ENCODE data around the gene YWHAB.
A peak's percentile ranks its signal among the peaks of the same experiment; 100 is the strongest.
"Not testable (repeated sequence)": the region's sequence is repeated elsewhere in the genome, so short reads cannot be mapped to it uniquely, and the experiment has no call there.

YWHAB gene

DNA sequence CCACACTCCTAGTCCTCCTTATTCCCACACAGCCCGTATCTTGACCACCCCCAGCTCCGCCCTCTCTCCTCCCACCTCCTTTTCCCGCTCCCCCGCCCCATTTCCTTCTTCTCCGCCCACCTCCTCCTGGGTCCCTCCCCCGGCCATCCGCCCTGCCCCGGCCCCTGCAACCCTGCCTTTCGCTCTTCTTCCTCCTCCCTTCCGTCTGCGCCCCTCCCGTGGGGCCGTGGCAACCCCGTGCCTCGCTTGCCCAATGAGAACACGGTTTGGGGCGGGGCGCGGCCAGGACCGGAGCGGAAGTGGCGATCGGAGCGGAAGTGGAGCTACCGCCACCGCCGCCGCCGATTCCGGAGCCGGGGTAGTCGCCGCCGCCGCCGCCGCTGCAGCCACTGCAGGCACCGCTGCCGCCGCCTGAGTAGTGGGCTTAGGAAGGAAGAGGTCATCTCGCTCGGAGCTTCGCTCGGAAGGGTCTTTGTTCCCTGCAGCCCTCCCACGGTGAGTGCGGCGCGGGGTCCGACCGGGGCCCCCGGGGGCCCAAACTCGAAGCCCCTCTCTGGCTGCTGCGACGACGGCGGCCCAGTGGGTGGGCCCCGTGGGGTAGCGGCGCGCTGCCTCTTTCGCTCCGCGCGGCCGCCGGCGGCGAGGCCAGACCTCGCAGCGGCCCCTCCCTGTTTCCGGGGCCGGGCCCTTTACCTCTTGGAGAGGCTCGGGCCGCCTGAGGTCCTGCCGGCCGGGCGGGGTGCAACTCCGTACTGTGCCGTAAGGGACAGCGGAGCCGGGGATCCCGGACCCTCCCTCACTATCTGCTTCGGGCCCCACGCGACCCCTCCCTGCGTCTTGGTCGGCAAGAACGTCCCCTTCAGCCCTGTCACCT lies at the start of gene YWHAB:
Gene YWHAB (plus strand): TSS at position 314 of the 874 bp plus-strand sequence. CDS start 15,829 bp downstream, outside the sequence.
- DNase-seq: peak; percentile 99

DNA sequence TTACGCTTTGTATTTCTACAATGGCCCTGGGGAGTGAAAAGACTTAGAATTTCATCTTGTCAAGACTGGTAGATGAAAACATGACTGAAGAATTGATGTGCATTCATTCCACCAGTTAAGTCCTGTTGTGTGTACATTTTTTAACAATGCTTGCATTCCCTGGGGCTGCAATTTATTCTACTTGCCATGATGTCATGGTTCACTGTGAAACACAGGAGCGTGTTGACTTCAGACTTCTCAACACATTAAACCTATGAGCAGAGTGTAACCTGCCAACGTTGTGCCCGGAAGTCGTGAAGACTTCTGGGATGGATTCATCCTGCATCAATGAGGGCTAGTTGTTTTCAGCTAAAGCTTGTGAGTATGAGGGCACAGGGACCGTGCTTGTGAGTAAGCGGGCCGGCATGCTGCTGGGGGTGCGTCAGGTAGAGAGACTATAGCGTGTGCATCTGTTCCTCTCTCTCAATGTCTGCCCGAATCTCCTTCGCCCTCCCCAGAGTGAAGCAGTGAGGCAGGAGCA lies 48.8 kb upstream of the YWHAB start:
- no peak for DNase-seq

DNA sequence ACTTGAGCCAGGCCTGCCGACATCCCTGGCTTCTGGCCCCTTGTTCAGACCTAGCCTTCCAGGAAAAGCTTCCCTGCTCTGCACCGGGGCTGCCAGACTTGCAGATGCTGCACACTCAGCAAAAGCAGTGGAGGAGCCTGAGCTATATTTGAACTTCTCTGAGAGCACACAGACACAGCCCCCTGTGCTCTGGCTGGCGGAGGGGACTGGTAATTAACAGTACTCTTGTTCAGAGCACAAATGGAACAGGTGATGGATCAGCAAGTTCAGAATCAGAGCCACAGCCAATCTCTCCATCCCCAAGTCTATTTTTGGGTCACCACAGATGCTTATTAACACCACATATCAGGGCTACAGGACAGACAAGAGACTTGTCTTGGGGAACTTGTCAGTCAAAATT lies 47.6 kb upstream of the YWHAB start:
- DNase-seq: no peak

DNA sequence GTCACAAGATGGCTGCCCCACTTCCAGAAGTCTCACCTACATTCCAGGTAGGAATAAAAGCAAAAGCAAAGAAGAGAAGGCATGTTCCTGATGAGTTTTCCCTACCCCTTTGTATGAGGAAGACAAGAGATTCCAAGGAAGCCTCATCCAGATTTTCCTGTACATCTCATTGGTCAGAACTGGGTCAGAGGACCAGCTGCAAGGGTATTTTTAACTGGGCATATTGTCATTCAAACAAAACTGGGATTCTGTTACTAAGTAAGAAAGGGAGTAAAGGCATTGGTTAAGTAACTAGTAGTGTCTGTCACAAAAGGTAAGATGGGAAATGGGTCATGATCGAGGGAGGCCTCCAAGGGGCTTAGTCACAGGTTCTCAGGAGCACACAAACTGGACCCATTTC lies 47.0 kb upstream of the YWHAB start:
- no peak for DNase-seq

DNA sequence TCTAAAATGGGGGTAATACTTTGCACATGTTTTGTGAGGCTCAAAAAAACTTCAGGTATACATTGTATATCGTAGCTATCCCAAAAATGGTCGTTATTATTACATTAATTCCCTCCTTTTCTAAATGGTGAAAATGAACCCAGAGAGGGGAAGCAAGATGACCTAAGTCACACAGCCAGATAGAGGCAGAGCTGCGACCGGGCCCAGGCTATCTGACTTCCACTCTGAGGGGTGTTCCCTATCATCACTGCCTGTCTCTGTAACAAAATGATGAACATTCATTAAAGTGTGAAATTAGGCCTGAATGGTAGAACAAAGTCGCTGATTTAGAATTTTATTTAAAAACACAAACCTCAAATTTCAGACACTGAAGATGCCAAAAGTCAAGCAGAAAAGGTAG lies 46.0 kb upstream of the YWHAB start:
- no peak for DNase-seq

DNA sequence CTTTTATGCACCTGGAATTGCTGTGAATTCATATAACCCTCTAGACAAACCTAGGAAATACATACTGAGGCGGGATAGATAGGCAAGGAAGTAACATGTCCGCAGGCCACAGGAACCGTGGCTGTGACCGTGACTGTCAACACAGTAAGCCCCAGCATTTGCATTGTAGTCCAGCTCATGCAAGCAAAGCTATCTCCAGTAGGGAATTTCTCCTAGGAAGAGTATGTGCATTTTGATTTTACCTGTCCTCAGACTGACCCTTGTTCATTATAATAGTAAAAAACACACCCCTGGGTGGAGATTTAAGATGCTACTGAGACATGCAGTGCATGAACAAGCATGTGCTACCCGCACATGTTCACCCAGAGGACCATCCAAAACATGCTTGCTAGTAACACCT lies 44.7 kb upstream of the YWHAB start:
- DNase-seq: no peak

DNA sequence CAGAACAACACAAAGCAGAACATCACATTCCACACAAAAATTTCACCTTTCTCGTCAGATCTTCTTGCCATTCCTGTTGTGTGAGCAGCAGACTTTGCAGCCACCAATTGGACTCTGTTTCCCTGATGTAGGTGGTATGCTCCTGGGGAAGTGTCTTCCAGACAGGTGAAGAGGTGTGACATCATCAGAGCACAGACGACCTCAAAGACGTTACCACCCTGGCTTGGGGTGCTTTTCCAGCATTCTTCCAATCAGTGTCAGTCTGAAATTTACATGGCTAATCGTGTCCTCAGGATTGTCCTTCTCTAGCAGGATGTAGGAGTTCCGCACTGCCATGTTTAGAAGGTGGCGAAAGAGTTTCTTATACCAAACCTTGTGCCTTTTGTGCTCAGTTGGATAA lies 43.5 kb upstream of the YWHAB start:
- DNase-seq: no peak

DNA sequence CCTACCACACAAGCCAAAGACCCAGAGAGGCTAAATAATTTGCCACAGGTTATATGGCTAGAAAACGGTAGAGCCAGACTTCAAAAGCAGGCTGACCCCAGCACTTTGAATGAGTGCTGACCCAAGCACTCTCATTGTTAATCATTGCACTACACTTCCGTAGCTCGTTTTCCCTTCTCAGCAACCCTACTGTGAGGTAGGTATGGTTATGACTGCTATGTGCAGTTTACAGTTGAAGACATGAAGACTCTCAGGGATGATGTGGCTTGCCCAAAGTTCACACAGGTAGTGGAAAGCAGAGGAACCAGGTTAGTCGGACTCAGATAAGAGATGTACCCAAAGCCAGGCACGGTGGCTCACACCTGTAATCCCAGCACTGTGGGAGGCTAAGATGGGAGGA lies 41.6 kb upstream of the YWHAB start:
- peak; percentile 60 for DNase-seq

DNA sequence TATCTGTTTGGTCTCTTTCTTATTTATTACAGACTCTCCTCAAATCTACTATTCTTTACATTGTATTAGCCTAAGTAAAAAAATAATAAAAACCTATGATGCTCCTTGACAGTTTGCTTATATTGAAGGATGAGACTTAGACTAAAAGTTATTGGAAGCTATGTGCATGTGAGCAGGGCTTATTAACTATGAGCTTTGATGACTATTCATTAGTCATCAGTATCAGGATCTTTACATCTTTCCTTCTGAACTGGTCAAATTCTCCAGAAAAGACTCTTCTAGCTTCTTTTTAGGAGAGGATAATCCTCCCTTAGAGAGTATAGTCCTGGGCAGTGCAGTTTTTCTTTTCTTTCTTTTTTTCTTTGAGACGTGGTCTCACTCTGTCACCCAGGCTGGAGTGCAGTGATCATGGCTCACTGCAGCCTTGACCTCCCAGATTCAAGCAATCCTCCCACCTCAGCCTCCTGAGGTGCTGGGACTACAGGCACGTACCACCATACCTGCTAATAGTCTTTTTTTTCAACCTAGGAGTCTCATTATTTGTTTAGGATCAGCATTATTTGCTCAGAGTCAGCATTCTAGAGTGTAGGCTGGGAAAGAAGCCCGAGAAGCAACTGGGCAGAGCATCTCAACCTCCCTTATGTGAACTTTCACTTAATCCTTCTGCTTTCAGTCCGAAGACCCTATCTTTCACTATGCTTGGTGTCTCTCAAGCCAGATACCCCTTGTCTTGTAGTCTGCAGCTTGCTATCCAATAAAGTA lies 37.1 kb upstream of the YWHAB start:
- no peak for DNase-seq

DNA sequence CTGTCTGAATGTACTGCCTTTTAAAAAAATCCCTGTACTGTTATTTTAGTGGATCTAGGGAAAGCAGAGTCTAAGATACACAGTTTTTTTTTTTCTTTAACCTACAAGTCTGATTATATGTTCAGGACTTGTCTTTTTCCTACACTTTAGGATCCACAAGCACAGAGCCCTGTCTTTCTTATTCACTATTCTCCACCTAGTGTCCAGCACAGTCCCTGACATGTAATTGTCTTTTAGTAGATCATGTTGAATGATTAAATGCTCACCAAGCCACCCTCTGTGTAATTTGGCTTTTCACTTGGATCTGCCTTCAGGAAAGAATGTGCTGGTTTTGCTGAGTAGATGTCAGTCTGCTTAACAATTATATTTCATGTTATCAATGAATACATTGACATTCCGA lies 35.8 kb upstream of the YWHAB start:
- DNase-seq: no peak

DNA sequence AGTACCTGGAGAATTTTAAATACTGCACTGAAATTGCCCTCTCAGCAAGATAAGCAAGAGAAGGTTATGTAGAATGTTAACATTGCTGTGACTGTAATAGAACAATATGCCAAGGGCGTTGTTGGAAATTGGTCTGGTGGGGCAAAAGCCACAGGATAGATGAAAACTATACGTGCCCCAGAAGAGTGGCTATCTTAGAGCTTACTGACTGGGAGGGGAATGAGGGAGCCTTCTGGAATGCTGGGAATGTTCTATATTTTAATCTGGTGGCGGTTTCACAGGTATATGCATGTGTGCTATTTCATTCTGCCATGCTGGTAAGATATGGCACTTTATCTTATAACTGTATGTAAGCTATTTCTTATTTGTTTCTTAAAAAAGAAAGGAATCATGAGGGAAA lies 35.2 kb upstream of the YWHAB start:
- no peak for DNase-seq

DNA sequence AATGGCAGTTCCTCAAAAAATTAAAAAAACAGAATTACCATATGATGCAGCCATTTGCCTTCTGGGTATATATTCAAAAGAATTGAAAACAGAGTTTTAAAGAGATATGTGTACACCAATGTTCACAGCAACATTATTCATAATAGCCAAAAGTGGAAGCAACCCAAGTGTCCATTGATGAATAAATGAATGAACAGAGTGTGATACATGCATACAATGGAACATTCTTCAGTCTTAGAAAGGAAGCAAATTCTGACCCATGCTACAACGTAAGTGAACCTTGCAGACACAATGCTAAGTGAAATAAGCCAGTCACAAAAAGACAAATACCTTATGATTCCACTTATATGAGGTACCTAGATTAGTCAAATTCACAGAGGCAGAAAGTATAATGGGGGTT lies 34.7 kb upstream of the YWHAB start:
- no peak for DNase-seq

DNA sequence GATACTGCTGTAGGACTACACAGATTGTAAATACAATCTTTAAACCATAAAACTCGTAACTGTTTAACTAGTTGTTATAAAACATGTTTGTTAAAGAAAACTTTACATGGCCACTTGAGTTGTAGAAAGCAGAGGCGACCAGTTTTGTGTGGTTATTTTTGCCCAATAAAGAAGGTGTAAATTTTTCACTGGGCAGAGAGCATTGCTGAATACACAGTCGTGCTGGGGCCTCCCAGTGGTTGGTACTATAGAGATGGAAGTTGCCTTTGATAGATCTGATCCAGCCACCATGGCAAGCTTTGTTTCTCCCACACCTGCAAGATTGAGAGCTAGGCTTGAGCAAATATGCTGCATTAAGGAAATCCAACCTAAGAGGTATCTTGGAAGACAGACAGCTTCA lies 34.0 kb upstream of the YWHAB start:
- DNase-seq: no peak

DNA sequence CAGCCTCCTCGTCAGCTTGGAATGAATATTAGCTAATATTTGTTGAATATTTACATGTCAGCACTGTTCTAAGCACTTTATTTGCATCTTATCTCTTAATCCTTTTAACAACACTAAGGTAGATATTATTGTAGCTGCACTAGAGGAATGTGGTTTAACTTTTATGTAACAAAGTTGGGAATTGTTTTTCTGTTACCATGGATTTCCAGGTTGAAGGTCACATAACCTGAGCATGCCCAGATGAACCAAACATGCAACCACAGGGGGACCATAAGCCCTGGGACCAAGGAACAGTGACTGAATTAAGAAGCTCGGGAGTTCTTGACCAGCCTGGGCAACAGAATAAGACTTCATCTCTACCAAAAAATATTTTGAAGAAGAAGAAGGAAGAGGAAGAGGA lies 29.1 kb upstream of the YWHAB start:
- no peak for DNase-seq

DNA sequence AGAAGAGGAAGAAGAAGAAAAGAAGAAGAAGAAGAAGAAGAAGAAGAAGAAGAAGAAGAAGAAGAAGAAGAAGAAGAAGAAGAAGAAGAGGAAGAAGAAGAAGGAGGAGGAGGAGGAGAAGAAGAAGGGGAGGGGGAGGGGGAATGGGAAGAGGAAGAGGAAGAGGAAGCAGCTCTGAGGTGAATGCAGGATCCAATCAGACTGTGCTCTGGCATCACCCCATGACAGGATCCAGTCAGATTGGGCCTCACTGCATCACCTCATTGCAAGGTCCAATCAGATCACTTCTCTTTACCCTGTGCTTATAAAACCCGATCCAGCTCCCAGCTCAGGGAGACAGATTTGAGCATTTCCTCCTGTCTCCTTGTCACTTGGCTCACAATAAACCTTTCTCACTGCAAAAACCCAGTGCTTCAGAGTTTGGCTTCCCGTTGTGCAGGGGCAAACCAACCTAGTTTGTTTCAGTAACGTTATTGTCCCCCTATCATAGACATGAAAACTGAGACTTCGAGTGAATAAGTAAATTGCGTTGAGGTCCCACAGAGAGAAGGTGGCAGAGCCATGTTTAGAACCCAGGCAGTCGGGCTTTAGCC lies 28.6 kb upstream of the YWHAB start:
- DNase-seq: no peak

DNA sequence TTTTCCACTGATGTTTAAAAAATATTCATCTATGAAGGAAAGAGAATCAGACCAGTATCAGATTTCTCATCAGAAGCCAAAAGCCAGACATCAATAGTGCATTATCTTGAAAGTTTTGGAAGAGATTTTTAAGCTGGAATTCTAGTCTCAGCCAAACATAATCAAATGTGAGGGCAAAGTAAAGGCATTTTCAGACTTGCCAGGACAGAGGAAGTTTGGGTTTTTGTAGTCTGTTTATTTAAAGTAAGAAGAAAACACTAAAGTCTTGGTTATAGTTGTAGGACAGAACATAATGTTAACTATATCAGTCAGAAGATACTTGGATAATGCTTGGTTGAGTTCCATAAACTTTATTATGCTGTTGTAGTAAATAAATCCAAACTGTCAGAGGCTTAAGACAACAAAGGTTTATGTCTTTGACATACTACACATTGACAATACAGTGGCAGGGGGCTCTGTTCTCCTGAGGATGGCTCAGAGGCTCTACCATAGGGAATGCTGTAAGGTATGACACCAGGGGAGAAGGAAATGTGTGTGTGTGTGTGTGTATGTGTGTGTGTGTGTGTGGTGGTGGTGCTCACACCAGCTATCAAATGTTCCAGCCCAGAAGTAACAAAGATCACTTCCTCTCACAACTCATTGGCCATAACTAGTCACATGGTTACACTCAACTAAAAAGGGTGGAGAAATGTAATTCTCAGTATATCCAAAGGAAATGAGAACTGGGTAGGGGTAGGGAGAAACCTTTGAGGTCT lies 26.7 kb upstream of the YWHAB start:
- no peak for DNase-seq

DNA sequence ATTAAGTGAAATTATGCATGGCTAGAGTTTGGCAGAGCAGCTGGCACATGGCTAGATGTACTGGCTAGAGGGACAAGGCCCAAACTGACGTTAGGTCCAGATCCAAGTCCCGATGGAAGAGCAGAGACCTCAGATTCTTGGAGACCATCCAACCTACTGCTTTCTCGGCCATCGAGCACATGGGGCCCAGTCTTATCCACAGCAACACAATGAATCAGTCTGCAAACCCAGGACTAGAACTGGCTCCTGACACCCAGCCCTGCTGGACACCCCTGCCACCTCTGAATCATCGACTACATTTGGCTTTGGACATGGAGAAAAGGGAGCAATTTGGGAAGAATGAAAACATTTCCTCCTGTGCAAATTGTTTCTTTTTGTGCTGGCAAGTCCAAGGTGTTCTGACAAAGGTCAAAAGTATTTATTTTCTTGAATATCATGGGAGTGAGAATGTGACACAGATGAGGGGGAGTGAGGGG lies 23.9 kb upstream of the YWHAB start:
- DNase-seq: no peak

DNA sequence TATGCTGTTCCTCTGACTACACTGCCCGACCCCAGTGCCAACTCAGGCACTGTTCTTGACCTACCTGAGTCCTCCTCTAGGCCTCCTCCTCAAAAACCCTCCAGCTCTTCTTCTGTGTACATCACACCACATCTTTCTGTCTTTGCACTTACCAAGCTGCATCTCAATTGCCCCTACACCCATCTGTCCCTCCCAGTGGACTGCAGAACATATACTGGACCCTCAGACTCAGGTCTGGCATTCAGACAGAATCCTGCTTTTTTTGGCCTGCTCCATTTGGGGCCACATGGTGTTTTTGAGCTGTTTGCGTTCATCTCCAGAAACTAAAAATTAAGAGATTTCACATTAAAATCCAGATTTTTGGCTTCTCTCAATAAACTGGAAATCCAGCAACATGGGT lies 23.2 kb upstream of the YWHAB start:
- no peak for DNase-seq

DNA sequence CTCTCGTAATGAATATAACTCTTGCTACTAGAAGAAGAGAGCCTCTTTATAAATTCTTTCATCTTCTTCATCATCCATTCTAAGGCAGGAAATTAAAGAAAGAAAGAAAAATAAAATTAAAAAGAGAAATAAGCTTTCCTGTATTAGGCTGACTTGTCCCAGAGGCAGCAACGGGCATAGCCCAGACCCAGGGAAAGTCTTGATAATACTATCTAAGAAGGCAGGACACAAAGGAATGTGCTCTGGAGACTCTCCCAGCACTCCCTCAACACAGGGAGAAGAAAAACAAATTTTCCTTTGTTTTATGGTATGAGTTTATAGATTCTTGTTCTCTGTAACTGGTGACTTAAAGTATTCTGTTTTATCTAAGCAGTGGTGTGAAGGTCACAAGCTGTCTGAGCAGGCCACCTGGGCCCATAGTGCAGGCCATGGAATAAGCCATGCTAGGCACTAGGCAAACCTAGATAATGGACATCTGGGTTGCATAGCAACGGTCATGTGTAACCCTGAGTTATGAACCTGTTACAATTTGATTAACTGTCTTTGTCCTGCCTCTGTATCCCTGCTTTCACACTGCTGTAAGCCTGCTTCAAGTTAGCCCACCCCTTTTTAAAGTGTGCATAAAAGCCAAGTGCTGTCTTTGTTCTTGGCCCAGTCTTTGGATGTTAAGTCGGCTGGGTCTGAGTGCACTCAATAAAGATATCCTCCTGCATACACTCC lies 22.0 kb upstream of the YWHAB start:
- not testable (repeated sequence) for DNase-seq

DNA sequence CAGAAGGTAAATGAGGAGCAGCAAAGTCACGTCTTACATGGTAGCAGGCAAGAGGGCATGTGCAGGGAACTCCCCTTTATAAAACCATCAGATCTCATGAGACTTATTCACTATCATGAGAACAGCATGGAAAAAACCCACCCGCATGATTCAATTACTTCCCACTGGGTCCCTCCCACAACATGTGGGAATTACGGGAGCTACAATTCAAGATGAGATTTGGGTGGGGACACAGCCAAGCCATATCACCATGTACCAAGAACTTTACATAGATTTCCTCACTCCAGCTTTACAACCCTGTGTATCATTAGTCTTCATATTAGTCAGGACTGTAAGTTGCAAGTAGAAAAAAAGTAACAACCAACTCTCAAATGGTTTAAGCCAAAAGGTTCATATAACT lies 21.0 kb upstream of the YWHAB start:
- not testable (repeated sequence) for DNase-seq

DNA sequence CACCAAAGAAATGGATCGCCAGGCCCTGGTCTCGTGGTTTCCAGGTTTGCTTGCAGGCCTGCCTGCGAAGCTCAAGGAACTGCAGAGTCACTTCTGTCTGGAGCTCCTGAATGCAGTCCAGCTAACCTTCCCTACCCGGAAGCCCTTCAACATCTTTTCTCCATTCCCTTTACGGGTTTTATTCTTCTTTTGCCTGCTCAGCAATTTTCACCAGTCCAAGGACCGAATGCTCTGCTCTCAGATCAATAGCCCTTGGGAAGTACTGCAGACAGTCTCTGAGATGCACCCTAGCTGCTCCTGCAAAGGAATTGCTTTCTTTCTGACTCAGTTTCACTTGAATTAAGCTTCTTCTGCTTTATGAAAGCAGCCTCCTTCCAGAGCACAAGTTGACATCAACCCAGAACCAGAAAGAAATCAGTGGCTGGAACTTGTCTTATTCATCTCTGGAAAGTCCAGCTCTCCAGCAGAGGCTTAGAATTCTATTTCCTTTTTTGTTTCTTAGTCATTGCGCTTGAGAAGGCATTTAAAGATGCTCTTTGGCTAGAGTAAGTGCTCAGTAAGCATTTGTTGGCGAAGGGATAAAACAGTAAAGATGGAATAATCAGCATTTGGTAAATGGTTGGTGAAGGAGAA lies 18.7 kb upstream of the YWHAB start:
- no peak for DNase-seq

DNA sequence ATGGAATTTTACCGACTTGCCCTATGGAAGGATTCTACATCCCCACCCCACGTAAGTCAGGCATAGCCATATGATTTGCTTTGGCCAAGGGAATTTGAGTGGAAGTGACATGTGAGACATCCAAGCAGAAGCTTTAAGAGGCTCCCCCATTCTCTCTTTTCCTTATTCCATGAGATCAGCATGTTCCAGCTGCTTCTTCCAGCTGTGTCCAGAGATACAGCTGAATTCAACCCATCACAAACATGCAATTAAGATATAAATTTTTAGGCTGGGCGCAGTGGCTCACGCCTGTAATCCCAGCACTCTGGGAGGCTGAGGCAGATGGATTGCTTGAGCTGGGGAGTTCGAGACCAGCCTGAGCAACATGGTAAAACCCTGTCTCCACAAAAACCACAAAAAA lies 16.0 kb upstream of the YWHAB start:
- no peak for DNase-seq

All from activated CD4-positive, alpha-beta T cell treated with anti-CD3 and anti-CD28 coated beads, Interleukin-10, Interleukin-2, amounts not matched to agents 100 ng/mL and 50 ng/mL, durations not matched to agents 16 hours and 8 hours (primary cell).